Esophagus squamous epithelium (tissue), 4 donors: ENCODE results near the gene UBE2H.

ENCODE experiments used
- POLR2A ChIP-seq, 4 donors: fragments of 450-650 bp; IDR thresholded peaks; one replicate each; pipeline ENCODE4 v1.6.1; 2017; ENCODE audit warnings: antibody characterized with exemption in 4 of 4, mild to moderate bottlenecking in 4 of 4, moderate library complexity in 3 of 4
- TF ChIP-seq, protein P1 (sequence below), 6 experiments: fragments of 450-650 bp in 4 of 6; fragments of 200-600 bp in 2 of 6; sonication (generic) in 2 of 6; IDR thresholded peaks; one replicate each; pipeline ENCODE4 v1.5.1; 2016 to 2019; ENCODE audit warnings: antibody characterized with exemption in 6 of 6, mild to moderate bottlenecking in 4 of 6, moderate library complexity in 4 of 6

DNA sequence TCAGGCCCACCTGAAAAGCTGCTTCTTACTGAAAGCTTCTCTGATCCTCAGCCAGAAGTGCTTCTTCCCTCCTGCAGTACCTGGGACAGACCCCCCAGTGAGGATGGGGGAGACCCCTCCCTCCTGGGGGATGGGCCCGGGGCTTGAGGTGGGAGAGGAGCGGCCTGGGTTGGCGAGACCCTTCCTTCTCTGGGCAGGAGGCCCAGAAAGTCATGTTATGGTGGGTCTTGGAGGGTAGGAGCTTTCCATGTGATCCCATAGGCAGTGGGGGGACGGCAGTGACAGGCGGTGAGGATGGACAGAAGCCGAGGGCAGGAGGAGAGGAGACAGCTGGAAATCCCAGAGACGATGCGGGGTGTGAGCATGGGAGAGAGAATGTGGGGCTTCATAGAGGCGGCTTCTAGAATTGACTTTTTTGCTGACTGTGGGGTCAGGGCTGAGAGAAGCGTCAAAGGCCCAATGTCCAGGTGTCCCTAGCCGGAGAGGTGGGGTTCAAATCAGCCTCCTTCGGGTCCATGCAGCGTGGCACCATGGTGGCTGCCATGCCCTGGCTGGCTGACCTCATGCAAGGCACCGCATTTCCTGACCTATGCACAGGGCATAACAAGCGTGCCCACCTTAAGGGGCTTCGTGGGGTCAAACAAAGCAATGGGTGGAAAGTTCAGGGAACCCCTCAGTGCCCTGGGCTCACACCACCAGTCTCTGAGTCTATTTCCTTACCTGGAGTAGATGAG lies 154.0 kb downstream of the UBE2H start:
- no peak for TF ChIP-seq POLR2A (IDR thresholded peaks at IDR 0.05)
- TF ChIP-seq, protein P1, sequence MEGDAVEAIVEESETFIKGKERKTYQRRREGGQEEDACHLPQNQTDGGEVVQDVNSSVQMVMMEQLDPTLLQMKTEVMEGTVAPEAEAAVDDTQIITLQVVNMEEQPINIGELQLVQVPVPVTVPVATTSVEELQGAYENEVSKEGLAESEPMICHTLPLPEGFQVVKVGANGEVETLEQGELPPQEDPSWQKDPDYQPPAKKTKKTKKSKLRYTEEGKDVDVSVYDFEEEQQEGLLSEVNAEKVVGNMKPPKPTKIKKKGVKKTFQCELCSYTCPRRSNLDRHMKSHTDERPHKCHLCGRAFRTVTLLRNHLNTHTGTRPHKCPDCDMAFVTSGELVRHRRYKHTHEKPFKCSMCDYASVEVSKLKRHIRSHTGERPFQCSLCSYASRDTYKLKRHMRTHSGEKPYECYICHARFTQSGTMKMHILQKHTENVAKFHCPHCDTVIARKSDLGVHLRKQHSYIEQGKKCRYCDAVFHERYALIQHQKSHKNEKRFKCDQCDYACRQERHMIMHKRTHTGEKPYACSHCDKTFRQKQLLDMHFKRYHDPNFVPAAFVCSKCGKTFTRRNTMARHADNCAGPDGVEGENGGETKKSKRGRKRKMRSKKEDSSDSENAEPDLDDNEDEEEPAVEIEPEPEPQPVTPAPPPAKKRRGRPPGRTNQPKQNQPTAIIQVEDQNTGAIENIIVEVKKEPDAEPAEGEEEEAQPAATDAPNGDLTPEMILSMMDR (IDR thresholded peaks at IDR 0.05) = no peak
